Activated naive CD8-positive, alpha-beta T cell (primary cell): ENCODE data around the gene SPTB.

ENCODE experiments used
- H3K27ac Mint-ChIP-seq: one replicate; pipeline ENCODE4 v1.8.0; 2021; ENCODE audit warnings: mixed read lengths
- H3K27me3 Mint-ChIP-seq: one replicate; pipeline ENCODE4 v1.8.0; 2021; ENCODE audit warnings: mixed read lengths
- H3K36me3 Mint-ChIP-seq: one replicate; pipeline ENCODE4 v1.8.0; 2021; ENCODE audit warnings: mixed read lengths
- H3K4me1 Mint-ChIP-seq: one replicate; pipeline ENCODE4 v1.8.0; 2021; ENCODE audit warnings: low read depth, mixed read lengths
- H3K4me3 Mint-ChIP-seq: one replicate; pipeline ENCODE4 v1.8.0; 2021; ENCODE audit warnings: mild to moderate bottlenecking, mixed read lengths
- H3K9me3 Mint-ChIP-seq: one replicate; pipeline ENCODE4 v1.8.0; 2021; ENCODE audit warnings: low read depth, mixed read lengths

Gene SPTB

DNA sequence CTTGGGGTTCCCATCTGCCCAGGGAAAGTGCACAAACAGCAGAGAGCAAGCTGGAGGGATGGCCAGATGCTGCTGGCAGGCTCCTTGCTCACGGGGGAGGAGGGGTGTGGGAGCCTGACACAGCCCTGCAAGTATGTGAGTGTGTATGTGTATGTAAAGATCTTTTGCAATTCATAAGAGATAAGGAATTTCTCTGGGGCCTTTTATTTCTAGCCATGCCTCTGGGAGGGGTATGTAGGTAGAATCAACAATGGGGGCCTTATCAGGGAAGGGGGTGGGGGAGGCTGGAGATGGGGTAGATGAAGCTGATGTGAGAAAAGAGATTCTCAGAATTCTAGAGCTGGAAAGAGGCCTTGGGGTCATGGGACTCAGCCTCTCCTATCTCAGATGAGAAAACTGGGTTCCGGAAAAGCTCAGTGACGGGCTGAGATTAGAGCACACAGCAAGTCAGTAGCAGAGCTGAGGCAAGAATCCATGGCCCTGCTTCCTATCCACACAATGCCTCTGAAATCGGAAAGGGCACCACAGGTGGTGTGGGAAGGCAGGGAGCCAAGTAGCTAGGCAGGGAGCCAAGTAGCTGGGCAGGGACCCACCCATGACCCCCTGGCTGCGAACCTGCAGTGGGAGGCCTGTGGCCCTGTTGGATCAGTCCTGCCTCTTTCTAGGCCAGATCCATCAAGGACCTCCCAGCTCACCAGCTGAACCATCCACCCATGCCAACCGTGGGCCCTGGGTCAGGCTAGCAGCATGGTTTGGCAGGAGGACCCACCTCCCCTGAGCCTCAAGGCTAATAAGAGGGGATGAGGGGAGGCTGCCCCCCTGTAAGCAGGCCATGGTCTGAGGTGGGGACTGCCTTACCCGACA lies 120.8 kb downstream of the SPTB start:
- Mint-ChIP-seq H3K27ac (no peak overlapping the region), H3K4me3 (no peak overlapping the region), H3K4me1 (no peaks in the 10 kb centered on the region), H3K36me3 (no peaks in the 10 kb centered on the region), H3K27me3 (peaks cover 2% of the 10 kb centered on the region), H3K9me3 (no peaks in the 10 kb centered on the region)

DNA sequence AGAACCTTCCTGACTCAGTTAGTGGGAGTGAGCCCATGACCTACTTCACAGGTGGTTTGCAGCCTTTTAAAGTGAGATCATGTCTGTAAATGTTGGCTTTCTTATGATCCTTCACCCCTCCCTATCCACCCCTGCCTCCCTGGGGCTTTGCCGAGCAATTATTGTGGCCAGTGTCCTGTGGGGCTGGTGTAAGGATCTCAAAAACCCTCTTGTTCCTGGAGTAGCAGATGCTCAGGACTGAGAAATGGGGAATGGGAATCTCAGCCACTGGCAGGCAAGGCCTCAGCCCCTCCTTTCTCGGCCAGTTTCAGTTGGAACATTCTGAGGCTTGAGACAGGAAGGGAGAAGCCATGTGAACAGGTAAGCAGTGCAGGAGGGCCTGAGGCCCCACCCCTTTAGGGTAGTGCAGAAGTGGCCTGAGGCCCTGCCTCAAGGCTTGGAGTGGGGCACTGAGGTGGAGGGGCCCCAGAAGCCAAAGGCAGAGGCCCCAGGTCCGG lies 121.6 kb downstream of the SPTB start:
- H3K27ac Mint-ChIP-seq = no peak overlapping the region
- H3K27me3 Mint-ChIP-seq = peaks cover 2% of the 10 kb centered on the region
- H3K4me1 Mint-ChIP-seq = no peaks in the 10 kb centered on the region
- H3K9me3 Mint-ChIP-seq = no peaks in the 10 kb centered on the region
- no peak overlapping the region for H3K4me3 Mint-ChIP-seq
- H3K36me3 Mint-ChIP-seq = no peaks in the 10 kb centered on the region

DNA sequence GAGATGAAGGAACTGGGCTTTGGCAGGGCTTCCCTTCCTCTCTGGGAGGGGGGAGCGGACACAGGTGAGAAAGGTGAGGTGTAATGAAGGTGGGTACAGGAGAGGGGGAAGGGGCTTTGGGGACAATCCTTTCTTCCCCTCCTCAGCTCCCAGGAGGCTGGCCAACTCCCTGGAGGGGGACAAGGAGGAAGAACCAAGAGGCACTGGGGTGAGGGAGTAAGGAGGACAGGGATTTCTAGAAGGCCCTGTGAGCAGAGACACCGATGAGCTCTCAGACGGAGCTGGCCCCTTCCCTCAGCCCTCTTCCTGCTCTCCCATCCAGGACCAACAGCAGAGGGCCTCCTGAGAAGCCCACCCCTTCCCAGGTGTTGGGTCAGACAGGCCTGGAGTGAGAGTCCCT lies 122.1 kb downstream of the SPTB start:
- Mint-ChIP-seq H3K4me1 (no peaks in the 10 kb centered on the region), H3K27ac (no peak overlapping the region), H3K4me3 (no peak overlapping the region), H3K27me3 (peaks cover 2% of the 10 kb centered on the region), H3K9me3 (no peaks in the 10 kb centered on the region), H3K36me3 (no peaks in the 10 kb centered on the region)

DNA sequence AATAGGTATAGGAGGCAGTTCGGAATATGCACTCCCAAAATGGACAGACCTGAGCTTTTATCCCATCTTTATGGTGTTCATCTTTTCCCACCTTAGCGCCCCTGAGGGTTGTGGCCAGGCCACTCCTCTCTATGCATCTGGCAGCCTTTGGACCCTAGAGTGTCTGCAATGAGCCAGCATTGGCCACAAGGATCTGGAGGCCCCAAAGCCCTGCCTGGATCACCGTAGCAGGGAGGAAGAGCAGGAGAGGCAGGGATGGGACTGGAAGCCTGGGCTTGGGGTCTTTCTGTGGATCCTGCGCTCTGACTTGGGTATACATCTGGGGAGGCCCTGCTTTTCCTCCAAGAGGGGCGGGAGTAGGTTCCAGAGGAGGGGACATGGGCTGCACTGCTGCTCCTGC lies 123.0 kb downstream of the SPTB start:
- Mint-ChIP-seq H3K27ac (no peak overlapping the region), H3K9me3 (no peaks in the 10 kb centered on the region), H3K4me1 (no peaks in the 10 kb centered on the region), H3K27me3 (peaks cover 2% of the 10 kb centered on the region), H3K4me3 (no peak overlapping the region), H3K36me3 (no peaks in the 10 kb centered on the region)

DNA sequence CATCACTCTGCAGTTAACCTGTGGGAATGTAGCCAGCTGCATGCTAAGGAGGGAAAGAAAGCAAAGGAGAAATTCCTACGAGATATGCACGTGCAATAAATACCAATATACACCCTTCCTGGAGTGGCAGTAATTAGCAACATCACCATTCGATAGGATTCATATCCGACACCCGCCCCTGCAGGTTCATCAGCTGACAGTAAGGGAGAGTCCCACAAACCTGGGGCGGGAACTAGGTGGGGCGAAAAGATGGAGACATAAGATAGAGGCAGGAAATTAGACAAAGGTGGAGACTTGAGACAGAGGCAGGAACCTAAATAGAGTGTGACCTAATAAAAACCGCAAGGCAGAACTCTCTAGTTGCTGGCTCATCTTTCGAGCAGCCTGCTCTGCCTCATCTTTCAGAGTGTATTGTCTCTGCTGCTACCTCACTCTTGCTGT lies 123.9 kb downstream of the SPTB start:
- no peak overlapping the region for H3K27ac Mint-ChIP-seq
- no peak overlapping the region for H3K4me3 Mint-ChIP-seq
- no peaks in the 10 kb centered on the region for H3K4me1 Mint-ChIP-seq
- no peaks in the 10 kb centered on the region for H3K27me3 Mint-ChIP-seq
- H3K36me3 Mint-ChIP-seq = no peaks in the 10 kb centered on the region
- H3K9me3 Mint-ChIP-seq = no peaks in the 10 kb centered on the region

DNA sequence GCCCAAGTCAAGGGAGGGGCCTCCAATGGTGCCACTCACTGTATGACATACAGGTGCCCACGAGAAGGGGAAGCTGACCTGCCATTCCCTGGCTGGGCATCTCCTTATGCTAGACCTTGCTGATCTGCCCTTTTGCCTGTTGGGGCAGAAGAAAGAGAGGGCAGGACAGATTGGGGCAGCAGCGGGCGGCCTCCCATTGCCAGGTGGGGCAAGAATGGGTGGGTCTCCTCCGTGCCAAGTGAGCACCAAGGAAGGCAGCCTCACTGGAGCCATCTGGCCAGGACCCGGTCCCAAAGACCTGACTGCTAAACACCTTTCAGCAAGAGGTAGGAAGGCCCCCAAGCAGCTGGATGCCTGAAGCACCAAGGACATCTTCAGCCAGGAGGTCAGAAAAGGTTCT lies 125.0 kb downstream of the SPTB start:
- no peaks in the 10 kb centered on the region for H3K36me3 Mint-ChIP-seq
- no peaks in the 10 kb centered on the region for H3K9me3 Mint-ChIP-seq
- no peaks in the 10 kb centered on the region for H3K27me3 Mint-ChIP-seq
- H3K4me3 Mint-ChIP-seq = no peak overlapping the region
- H3K4me1 Mint-ChIP-seq = no peaks in the 10 kb centered on the region
- H3K27ac Mint-ChIP-seq = no peak overlapping the region

DNA sequence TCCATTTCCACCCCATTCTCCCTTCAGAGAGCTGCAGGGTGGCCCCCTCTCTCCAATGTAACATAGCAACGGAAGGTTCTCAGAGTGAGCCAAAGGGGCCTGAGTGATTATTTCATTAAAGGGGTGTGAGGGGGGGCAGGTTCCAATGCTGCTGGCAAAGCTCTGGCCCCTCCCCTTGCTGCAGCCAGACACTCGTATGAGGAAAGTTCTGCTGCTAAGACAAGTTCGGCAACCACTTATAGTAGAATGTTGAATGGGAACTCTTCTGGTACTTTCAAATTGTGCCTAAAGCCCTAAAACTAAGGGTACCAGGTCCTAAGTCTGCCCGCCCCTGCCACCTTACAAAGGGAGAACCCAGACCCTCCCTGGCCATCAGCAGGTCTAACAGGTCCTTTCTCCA lies 125.7 kb downstream of the SPTB start:
- no peaks in the 10 kb centered on the region for H3K27me3 Mint-ChIP-seq
- H3K27ac Mint-ChIP-seq = no peak overlapping the region
- no peak overlapping the region for H3K4me3 Mint-ChIP-seq
- H3K9me3 Mint-ChIP-seq = no peaks in the 10 kb centered on the region
- no peaks in the 10 kb centered on the region for H3K36me3 Mint-ChIP-seq
- no peaks in the 10 kb centered on the region for H3K4me1 Mint-ChIP-seq

DNA sequence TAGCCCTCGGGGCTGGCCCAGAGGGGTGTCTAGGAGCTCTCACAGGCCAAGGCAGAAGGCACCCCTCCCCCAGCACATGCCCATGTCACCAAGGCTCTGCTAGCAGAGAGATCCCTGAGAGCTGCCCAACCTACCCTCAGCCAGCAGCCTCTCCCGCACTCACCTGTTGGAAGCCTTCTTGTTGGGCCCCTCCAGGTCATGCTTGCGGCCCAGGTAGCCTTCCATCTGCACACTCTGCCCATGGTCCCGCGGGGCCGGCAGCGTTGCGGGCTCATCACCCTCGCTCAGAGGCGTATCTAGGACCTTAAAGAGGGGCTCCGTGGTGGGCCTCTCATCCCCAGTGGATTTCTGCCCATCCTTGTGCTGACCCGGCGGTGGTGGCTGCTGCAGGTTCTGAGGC lies 126.3 kb downstream of the SPTB start:
- H3K27ac Mint-ChIP-seq = no peak overlapping the region
- no peaks in the 10 kb centered on the region for H3K4me1 Mint-ChIP-seq
- H3K4me3 Mint-ChIP-seq = no peak overlapping the region
- no peaks in the 10 kb centered on the region for H3K36me3 Mint-ChIP-seq
- H3K9me3 Mint-ChIP-seq = no peaks in the 10 kb centered on the region
- H3K27me3 Mint-ChIP-seq = no peaks in the 10 kb centered on the region

DNA sequence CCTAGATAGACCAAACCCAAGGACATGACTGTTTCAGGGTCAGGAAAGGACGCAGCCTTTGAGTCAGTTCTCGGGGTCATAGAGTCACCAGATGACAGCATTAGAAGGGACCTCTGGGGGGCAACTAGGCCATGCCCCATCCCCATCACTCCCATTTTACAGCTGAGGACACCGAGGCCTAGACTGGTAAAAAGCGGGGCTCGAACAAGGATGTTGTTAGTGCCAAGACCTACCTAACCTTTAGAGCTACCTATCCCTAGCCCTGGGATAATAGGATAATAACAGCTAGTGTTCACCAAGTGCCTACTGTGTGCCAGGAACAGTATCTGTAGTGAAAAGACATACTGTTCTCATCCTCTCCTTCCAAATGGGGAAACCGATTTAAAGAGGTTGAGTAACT lies 126.8 kb downstream of the SPTB start:
- Mint-ChIP-seq H3K36me3 (no peaks in the 10 kb centered on the region), H3K4me1 (no peaks in the 10 kb centered on the region), H3K9me3 (no peaks in the 10 kb centered on the region), H3K27me3 (no peaks in the 10 kb centered on the region), H3K4me3 (no peak overlapping the region), H3K27ac (no peak overlapping the region)

DNA sequence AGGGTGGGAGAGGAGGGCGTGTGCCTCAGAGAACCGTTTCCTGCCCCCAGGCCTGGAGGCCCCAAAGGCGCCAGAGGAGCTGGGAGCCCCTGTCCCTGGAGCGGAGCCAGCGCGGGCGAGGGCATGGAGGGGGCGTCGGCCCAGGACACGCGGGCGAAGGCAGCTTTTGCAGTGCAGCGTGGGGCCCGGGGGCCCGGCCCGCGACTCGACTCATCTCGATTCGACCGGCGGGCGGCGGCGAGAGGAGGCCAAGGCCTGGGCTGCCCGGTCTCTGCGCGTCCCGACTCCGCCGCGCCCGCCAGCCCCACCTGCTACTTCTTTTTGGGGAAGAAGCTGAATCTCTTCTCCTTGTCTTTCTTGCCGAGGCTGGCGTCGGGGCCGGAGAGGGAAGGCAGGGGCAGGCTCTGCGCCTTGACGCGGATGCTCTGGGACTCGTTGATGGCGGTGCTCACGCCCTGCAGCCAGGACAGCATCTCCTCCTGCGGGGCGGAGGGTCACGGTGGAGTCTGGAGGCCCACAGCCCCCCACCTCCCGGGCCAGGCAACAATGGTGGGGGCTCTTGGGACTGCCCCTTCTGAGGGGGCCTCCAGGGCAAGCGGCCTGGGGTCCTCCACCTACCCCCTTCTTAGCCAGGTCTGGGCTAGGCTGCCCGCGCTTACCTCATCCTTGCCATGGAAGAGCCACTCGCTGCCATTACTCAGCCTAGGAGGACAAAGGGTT lies 130.6 kb downstream of the SPTB start:
- H3K4me1 Mint-ChIP-seq = no peaks in the 10 kb centered on the region
- no peak overlapping the region for H3K27ac Mint-ChIP-seq
- no peaks in the 10 kb centered on the region for H3K27me3 Mint-ChIP-seq
- H3K36me3 Mint-ChIP-seq = no peaks in the 10 kb centered on the region
- H3K9me3 Mint-ChIP-seq = no peaks in the 10 kb centered on the region
- no peak overlapping the region for H3K4me3 Mint-ChIP-seq

DNA sequence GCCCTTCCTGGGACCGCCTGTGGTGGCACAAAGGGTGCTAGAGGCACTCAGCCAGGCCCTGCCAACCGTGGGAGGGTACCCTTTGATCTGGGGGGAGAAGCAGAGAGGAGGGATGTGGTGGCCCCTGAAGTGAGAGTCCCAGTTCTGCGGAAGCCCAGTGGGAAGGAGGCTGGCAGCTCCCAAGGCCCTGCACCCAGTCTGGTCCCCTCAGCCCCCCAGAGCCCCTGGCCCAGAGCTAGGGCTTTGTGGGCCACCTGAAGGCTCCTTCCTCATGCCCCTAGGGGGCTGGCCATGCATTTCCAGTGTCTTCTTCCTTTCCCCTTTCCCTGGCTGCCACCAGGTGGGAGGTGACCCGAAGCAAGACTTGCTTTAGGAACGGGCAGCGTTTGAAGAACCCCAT lies 131.2 kb downstream of the SPTB start:
- Mint-ChIP-seq H3K27ac (no peak overlapping the region), H3K27me3 (no peaks in the 10 kb centered on the region), H3K4me1 (no peaks in the 10 kb centered on the region), H3K36me3 (no peaks in the 10 kb centered on the region), H3K9me3 (no peaks in the 10 kb centered on the region), H3K4me3 (no peak overlapping the region)

DNA sequence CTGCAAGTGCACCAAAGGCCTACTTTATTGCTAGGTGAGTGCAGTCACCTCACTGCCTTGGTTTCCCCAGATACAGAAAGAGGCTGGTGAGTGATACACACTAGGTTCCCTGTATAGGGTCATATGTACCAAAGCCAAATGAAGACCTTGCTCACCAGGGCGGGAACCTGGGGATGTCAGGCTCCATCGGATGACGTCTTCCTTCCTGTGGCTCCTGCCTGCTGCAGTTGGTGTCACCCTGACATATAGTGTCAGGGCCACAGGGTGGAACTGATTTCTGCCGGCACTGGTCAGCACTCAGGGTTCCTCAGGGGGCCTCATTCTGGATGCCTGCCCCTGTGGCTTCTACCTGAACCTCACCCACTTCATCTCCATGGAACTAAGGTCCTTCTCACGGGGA lies 132.4 kb downstream of the SPTB start:
- no peaks in the 10 kb centered on the region for H3K4me1 Mint-ChIP-seq
- no peaks in the 10 kb centered on the region for H3K36me3 Mint-ChIP-seq
- no peaks in the 10 kb centered on the region for H3K27me3 Mint-ChIP-seq
- no peaks in the 10 kb centered on the region for H3K9me3 Mint-ChIP-seq
- no peak overlapping the region for H3K4me3 Mint-ChIP-seq
- H3K27ac Mint-ChIP-seq = no peak overlapping the region

DNA sequence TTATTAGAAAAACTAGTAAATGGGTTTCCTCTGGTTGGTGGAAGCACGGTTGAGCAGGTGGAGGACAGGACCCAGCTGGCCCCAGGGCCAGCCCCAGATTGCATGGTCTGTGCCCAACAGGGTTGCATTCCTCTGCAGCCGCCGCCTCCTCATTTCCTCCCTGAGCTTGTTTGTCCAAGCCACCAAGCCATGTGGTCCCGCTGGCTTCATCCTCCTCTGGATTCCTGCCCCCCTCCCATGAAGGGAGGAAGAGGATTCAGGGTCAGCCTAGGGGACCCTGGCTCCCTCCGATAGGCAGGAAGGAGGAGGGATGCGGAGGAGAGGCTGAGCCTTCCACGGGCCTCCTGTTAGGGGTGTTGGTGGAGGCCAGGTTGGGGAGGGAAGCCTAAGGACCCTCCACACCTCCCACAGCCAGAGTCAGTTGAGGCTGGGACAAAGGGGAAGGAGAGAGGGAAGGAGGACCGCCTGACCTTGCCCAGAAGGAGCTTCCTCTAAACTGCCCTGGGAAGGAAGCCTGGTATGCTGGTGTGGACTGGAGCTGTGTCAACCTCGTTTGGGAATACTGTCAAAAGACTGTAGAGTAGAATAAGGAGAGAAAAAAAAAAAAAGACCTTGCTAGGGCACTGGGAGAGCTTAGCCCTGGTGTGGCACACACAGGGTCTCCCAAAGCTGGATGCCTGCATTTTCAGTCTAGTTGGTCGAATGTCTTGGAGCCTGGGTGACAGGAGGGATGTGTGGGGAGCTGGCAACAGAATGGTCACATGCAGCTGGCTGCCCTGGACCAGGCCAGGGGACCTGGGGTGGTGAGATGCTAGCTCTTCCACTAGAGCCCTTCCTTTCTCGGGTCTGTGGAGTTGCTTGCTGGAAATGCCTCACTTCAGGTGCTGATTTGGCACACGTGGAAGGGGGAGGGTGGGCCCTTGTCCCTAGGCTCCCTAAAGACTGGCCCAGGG lies 133.1 kb downstream of the SPTB start:
- no peaks in the 10 kb centered on the region for H3K4me1 Mint-ChIP-seq
- H3K4me3 Mint-ChIP-seq = no peak overlapping the region
- no peaks in the 10 kb centered on the region for H3K36me3 Mint-ChIP-seq
- no peaks in the 10 kb centered on the region for H3K27me3 Mint-ChIP-seq
- H3K27ac Mint-ChIP-seq = no peak overlapping the region
- no peaks in the 10 kb centered on the region for H3K9me3 Mint-ChIP-seq

DNA sequence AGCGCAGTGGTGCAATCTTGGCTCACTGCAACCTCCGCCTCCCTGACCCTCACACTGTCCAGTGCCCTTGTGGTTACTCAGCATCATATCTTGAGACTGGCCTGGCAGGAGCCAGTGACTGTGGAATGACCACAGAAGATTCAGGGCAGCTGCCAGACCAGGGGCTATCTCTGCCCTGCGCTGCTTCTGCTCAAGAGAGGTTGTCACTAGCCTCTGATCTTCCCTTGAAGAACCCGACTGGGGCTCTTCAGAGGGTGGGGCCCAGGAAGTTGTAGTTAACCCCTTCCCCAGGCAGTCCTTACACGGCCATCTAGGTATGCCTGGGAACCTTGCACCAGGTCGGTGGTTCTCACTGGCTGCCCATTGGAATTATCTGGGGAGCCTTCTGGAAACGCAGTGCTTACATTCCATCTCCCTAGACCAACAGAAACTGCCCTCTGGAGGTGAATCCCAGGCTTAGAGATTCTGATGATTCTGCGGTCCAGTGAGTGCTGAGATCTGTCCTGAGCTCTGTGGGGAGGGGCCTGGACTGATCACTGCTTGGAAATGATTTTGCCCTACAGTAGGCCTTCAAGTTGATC lies 134.1 kb downstream of the SPTB start:
- H3K9me3 Mint-ChIP-seq = no peaks in the 10 kb centered on the region
- H3K36me3 Mint-ChIP-seq = no peaks in the 10 kb centered on the region
- no peak overlapping the region for H3K4me3 Mint-ChIP-seq
- no peak overlapping the region for H3K27ac Mint-ChIP-seq
- H3K27me3 Mint-ChIP-seq = no peaks in the 10 kb centered on the region
- H3K4me1 Mint-ChIP-seq = no peaks in the 10 kb centered on the region
